COLO668 (cell line): ENCODE measurements around the gene RENBP.

Experiments used
- DNase-seq: peaks from one replicate; lab custom pipeline; 2025; ENCODE audit not compliant: unreplicated experiment; lab: John Stamatoyannopoulos, UW

The RENBP gene

GRCh38 chrX:153954558-153955227 lies 10.2 kb upstream of the RENBP start:
- no peak for DNase-seq

- DNase-seq, result no peak
These were observed 9.6 kb upstream of the RENBP start for GRCh38 chrX:153953892-153954557.

GRCh38 chrX:153953342-153953830 lies 8.9 kb upstream of the RENBP start:
- peak; percentile 66 for DNase-seq

GRCh38 chrX:153952373-153953026 lies 8.1 kb upstream of the RENBP start:
- DNase-seq, result no peak

- DNase-seq, result no peak
These were observed 7.4 kb upstream of the RENBP start for GRCh38 chrX:153951683-153952372.

- DNase-seq, result no peak
These were observed 5.7 kb upstream of the RENBP start for GRCh38 chrX:153950127-153950526.

GRCh38 chrX:153948847-153949805 lies 4.7 kb upstream of the RENBP start:
- DNase-seq, result no peak

- no peak for DNase-seq
These were observed 3.6 kb upstream of the RENBP start for GRCh38 chrX:153948002-153948466.

GRCh38 chrX:153947009-153947769 lies 2.7 kb upstream of the RENBP start:
- DNase-seq, result peak; percentile 83

- DNase-seq, result no peak
These were observed 1.8 kb upstream of the RENBP start for GRCh38 chrX:153945956-153946943.

GRCh38 chrX:153944800-153945150 lies 332 bp upstream of the RENBP start:
- no peak for DNase-seq

GRCh38 chrX:153941336-153942252 lies 2.8 kb downstream of the RENBP start:
- DNase-seq, result no peak

- no peak for DNase-seq
These were observed 4.9 kb downstream of the RENBP start for GRCh38 chrX:153939573-153939972.

- no peak for DNase-seq
These were observed 6.1 kb downstream of the RENBP start for GRCh38 chrX:153938226-153938786.

GRCh38 chrX:153937056-153937455 lies 7.4 kb downstream of the RENBP start:
- no peak for DNase-seq

GRCh38 chrX:153935326-153935851 lies 9.1 kb downstream of the RENBP start:
- no peak for DNase-seq
